Upper lobe of left lung (tissue), 4 donors: ENCODE data around the gene HHIP.

Experiments used
- CTCF ChIP-seq, 6 experiments: fragments of 450-650 bp in 4 of 6; fragments of 200-600 bp in 2 of 6; sonication (generic) in 2 of 6; IDR thresholded peaks; one replicate each; pipeline ENCODE4 v1.5.1; 2016 to 2019; ENCODE audit warnings: antibody characterized with exemption in 6 of 6
- POLR2A ChIP-seq, 4 donors: fragments of 450-650 bp; IDR thresholded peaks; one replicate each; pipeline ENCODE4 v1.5.1; 2016 to 2017; ENCODE audit warnings: antibody characterized with exemption in 4 of 4, mild to moderate bottlenecking in 2 of 4

- no peak for TF ChIP-seq CTCF (IDR thresholded peaks at IDR 0.05)
- TF ChIP-seq POLR2A (IDR thresholded peaks at IDR 0.05), result no peak
These were observed 70.8 kb downstream of the HHIP start for GRCh38 chr4:144716778-144717177.
